GM23338 (cell line): ENCODE measurements around the gene RARRES2. TPM values are rescaled to one million over a fixed set of nuclear protein-coding genes. Genes with fewer than 3 reads are reported as not detected.
"Not testable (repeated sequence)": the region's sequence is repeated elsewhere in the genome, so short reads cannot be mapped to it uniquely, and the experiment has no call there.

Experiments
- ATAC-seq: fragments of 200-7000 bp; cut with Tn5 transposase; 3 replicates; pipeline ENCODE4 v1.9.1; 2020
- DNase-seq: peaks from one replicate; pipeline ENCODE4 v3.0.0-alpha.2; 2015; ENCODE audit warnings: low spot score
- H2AFZ ChIP-seq: fragments of 200-600 bp; sonication (generic); 2 replicates; pipeline ENCODE4 v1.8.0; 2016; ENCODE audit warnings: antibody characterized with exemption, mild to moderate bottlenecking, moderate library complexity
- H3F3A ChIP-seq: fragments of 200-600 bp; sonication (generic); replicated peaks from 2 replicates; pipeline ENCODE4 v1.8.0; 2017; ENCODE audit warnings: antibody characterized with exemption, mixed run types, low read depth
- H3K27ac ChIP-seq: fragments of 200-600 bp; sonication (generic); 2 replicates; pipeline ENCODE4 v1.6.1; 2016; ENCODE audit warnings: low read depth
- H3K27me3 ChIP-seq: fragments of 200-600 bp; sonication (generic); 2 replicates; pipeline ENCODE4 v1.8.0; 2016; ENCODE audit warnings: mild to moderate bottlenecking, mixed run types, moderate library complexity; ENCODE audit not compliant: insufficient read depth
- H3K36me3 ChIP-seq: fragments of 200-600 bp; sonication (generic); 2 replicates; pipeline ENCODE4 v1.8.0; 2016; ENCODE audit warnings: mild to moderate bottlenecking; ENCODE audit not compliant: insufficient read depth
- H3K4me1 ChIP-seq: fragments of 200-600 bp; sonication (generic); 2 replicates; pipeline ENCODE4 v1.8.0; 2016; ENCODE audit warnings: mild to moderate bottlenecking, moderate library complexity; ENCODE audit not compliant: insufficient read depth
- H3K4me2 ChIP-seq: fragments of 200-600 bp; sonication (generic); 2 replicates; pipeline ENCODE4 v1.7.1; 2017; ENCODE audit warnings: mixed run types
- H3K4me3 ChIP-seq: fragments of 200-600 bp; sonication (generic); 2 replicates; pipeline ENCODE4 v1.6.1; 2016; ENCODE audit warnings: mixed run types
- H3K79me2 ChIP-seq: fragments of 200-600 bp; sonication (generic); replicated peaks from 2 replicates; pipeline ENCODE4 v1.8.0; 2017; ENCODE audit warnings: mild to moderate bottlenecking; ENCODE audit not compliant: insufficient read depth
- H3K9me2 ChIP-seq: fragments of 200-600 bp; sonication (generic); 2 replicates; pipeline ENCODE4 v1.8.0; 2017; ENCODE audit not compliant: insufficient read depth
- H4K20me1 ChIP-seq: fragments of 200-600 bp; sonication (generic); replicated peaks from 2 replicates; pipeline ENCODE4 v1.8.0; 2017; ENCODE audit warnings: mild to moderate bottlenecking; ENCODE audit not compliant: insufficient read depth
- H3K27ac Mint-ChIP-seq: 2 replicates; pipeline ENCODE4 v1.8.0; 2020; ENCODE audit warnings: inconsistent platforms, mild to moderate bottlenecking, moderate library complexity, mixed read lengths
- H3K27me3 Mint-ChIP-seq: 3 replicates; pipeline ENCODE4 v1.8.0; 2022; ENCODE audit warnings: low read depth, mild to moderate bottlenecking, moderate library complexity, mixed read lengths, inconsistent platforms; ENCODE audit not compliant: insufficient read depth, poor library complexity
- H3K36me3 Mint-ChIP-seq: 3 replicates; pipeline ENCODE4 v1.8.0; 2021; ENCODE audit warnings: low read depth, mild to moderate bottlenecking, inconsistent platforms, moderate library complexity, mixed read lengths
- H3K4me1 Mint-ChIP-seq: 3 replicates; pipeline ENCODE4 v1.8.0; 2020; ENCODE audit warnings: mild to moderate bottlenecking, inconsistent platforms, mixed read lengths
- H3K4me3 Mint-ChIP-seq: 3 replicates; pipeline ENCODE4 v1.8.0; 2021; ENCODE audit warnings: moderate library complexity, mild to moderate bottlenecking, inconsistent platforms, mixed read lengths
- H3K9me3 Mint-ChIP-seq: 3 replicates; pipeline ENCODE4 v1.8.0; 2020; ENCODE audit warnings: moderate library complexity, mild to moderate bottlenecking, inconsistent platforms, mixed read lengths
- CREB1 ChIP-seq: fragments of 250-450 bp; sonication (Bioruptor Pico); IDR thresholded peaks from 2 replicates; pipeline ENCODE4 v1.5.0; 2020; ENCODE audit warnings: low read depth, mild to moderate bottlenecking, moderate library complexity
- JUNB ChIP-seq: IDR thresholded peaks from one replicate; pipeline ENCODE4 v1.6.1; 2016; ENCODE audit warnings: antibody characterized with exemption; ENCODE audit not compliant: unreplicated experiment
- NANOG ChIP-seq: IDR thresholded peaks from 2 replicates; pipeline ENCODE4 v1.6.1; 2016; ENCODE audit warnings: antibody characterized with exemption, borderline replicate concordance
- POLR2AphosphoS5 ChIP-seq: IDR thresholded peaks from 2 replicates; pipeline ENCODE4 v1.6.1; 2016; ENCODE audit warnings: antibody characterized with exemption, low read depth
- ZNF114 ChIP-seq: fragments of 250-450 bp; sonication (Bioruptor Pico); IDR thresholded peaks from 2 replicates; pipeline ENCODE4 v1.5.0; 2020; ENCODE audit warnings: mild to moderate bottlenecking, moderate library complexity
- ZNF462 ChIP-seq: fragments of 250-450 bp; sonication (Bioruptor Pico); IDR thresholded peaks from 2 replicates; pipeline ENCODE4 v1.5.0; 2020; ENCODE audit warnings: mild to moderate bottlenecking, moderate library complexity
- polyA plus RNA-seq: library from polyadenylated mRNA; unstranded; fragments of >200 nt; fragmentation: Nextera tagmentation; extraction: Ambion mirVana; gene quantifications from 2 replicates; pipeline ENCODE4 v1.2.1, GENCODE V29; 2016
- total RNA-seq: library from RNA; depleted of rRNA; stranded (reverse); fragments of >200 nt; shearing (Covaris generic); gene quantifications from 2 replicates; pipeline ENCODE4 v1.2.3, GENCODE V29; 2014

RARRES2 gene
- total and polyA plus RNA-seq, 2 experiments from 2014 or later = 169 to 314 TPM

- Mint-ChIP-seq H3K4me1 (peaks cover 39% of the 10 kb centered on the region), H3K4me3 (no peak overlapping the region; the same call in 2 of the 3 replicates), H3K9me3 (no peaks in the 10 kb centered on the region), H3K27me3 (peaks cover 14% of the 10 kb centered on the region), H3K27ac (0 out of 2 replicates have a peak overlapping the region, but pooled peaks have one; percentile 2), H3K36me3 (no peaks in the 10 kb centered on the region)
- no peaks in the 10 kb centered on the region for H4K20me1 ChIP-seq
- DNase-seq (peak; percentile 19), ATAC-seq (peak; percentile 19; the same call in 2 of the 3 replicates)
- TF ChIP-seq CREB1 (CRISPR knock-in tag) = no peak
- TF ChIP-seq ZNF114 = no peak
- TF ChIP-seq JUNB = no peak
- no peak for TF ChIP-seq POLR2AphosphoS5
- 0 out of 2 replicates have a peak, but pooled peaks cover 2% of the 10 kb centered on the region for H3K27me3 ChIP-seq
- 0 out of 2 replicates have a peak, but pooled peaks cover 8% of the 10 kb centered on the region for H3K79me2 ChIP-seq
- H3K36me3 ChIP-seq = no peaks in the 10 kb centered on the region
- peaks cover 8% of the 10 kb centered on the region; the same call in 1 of the 2 replicates for H3K9me2 ChIP-seq
- H3K27ac ChIP-seq = no peak overlapping the region; the same call in 1 of the 2 replicates
- H3K4me3 ChIP-seq = no peak overlapping the region
- H2AFZ ChIP-seq = no peak overlapping the region
- H3K4me2 ChIP-seq = no peak overlapping the region
- peaks cover 14% of the 10 kb centered on the region for H3F3A ChIP-seq
- peaks cover 62% of the 10 kb centered on the region for H3K4me1 ChIP-seq
These were observed 23.5 kb downstream of the RARRES2 start for GRCh38 chr7:150317748-150318444.

- not testable (repeated sequence) for H3K9me3 Mint-ChIP-seq, H3K4me3 Mint-ChIP-seq, H3K36me3 Mint-ChIP-seq, H3K9me2 ChIP-seq, H4K20me1 ChIP-seq, H3K4me2 ChIP-seq, H3K27ac ChIP-seq, DNase-seq, H3K4me3 ChIP-seq, H3K27me3 ChIP-seq, H3K36me3 ChIP-seq, H3K79me2 ChIP-seq, H3K27ac Mint-ChIP-seq, H2AFZ ChIP-seq, ATAC-seq
- peaks cover 12% of the 10 kb centered on the region for H3F3A ChIP-seq
- Mint-ChIP-seq H3K27me3 (peaks cover 11% of the 10 kb centered on the region), H3K4me1 (peaks cover 41% of the 10 kb centered on the region)
- H3K4me1 ChIP-seq = peaks cover 62% of the 10 kb centered on the region
These were observed 24.4 kb downstream of the RARRES2 start for GRCh38 chr7:150316987-150317386.

- H3K4me1 ChIP-seq = peaks cover 51% of the 10 kb centered on the region
- H4K20me1 ChIP-seq = no peaks in the 10 kb centered on the region
- no peaks in the 10 kb centered on the region for H3K79me2 ChIP-seq
- Mint-ChIP-seq H3K4me3 (no peak overlapping the region), H3K4me1 (peaks cover 32% of the 10 kb centered on the region), H3K27me3 (peaks cover 7% of the 10 kb centered on the region), H3K27ac (no peak overlapping the region), H3K9me3 (no peaks in the 10 kb centered on the region), H3K36me3 (no peaks in the 10 kb centered on the region)
- H3K36me3 ChIP-seq = no peaks in the 10 kb centered on the region
- peaks cover 2% of the 10 kb centered on the region; the same call in 1 of the 2 replicates for H3F3A ChIP-seq
- DNase-seq = no peak
- H3K4me3 ChIP-seq = no peak overlapping the region
- H3K4me2 ChIP-seq = no peak overlapping the region
- H2AFZ ChIP-seq = no peak overlapping the region
- no peak for ATAC-seq
- H3K9me2 ChIP-seq = no peaks in the 10 kb centered on the region
- no peaks in the 10 kb centered on the region for H3K27me3 ChIP-seq
- no peak overlapping the region for H3K27ac ChIP-seq
- no peak for TF ChIP-seq ZNF462
- TF ChIP-seq NANOG = no peak
These were observed 26.7 kb downstream of the RARRES2 start for GRCh38 chr7:150314639-150315239.
